ENCODE measurements around the gene LMNB1. TPM values are rescaled to one million over a fixed set of nuclear protein-coding genes. Genes with fewer than 3 reads are reported as not detected.
A peak's percentile ranks its signal among the peaks of the same experiment; 100 is the strongest.

LMNB1 gene
- total and polyA plus RNA-seq, 2 experiments from 2014 or later: 20.1 to 269 TPM

- peaks cover 11% of the 10 kb centered on the region; the same call in 1 of the 2 replicates for H3F3A ChIP-seq (replicated peaks; ENCODE audit: low read depth)
- H3K36me3 ChIP-seq (ENCODE audit: insufficient read depth): peaks cover 7% of the 10 kb centered on the region
- peaks cover 24% of the 10 kb centered on the region for H3K79me2 ChIP-seq (replicated peaks; ENCODE audit: insufficient read depth)
- peak overlapping the region; percentile 1; the same call in 1 of the 2 replicates for H3K4me2 ChIP-seq
- no peaks in the 10 kb centered on the region for H3K9me2 ChIP-seq (ENCODE audit: insufficient read depth)
- H3K4me1 ChIP-seq (ENCODE audit: insufficient read depth): peaks cover 54% of the 10 kb centered on the region
- Mint-ChIP-seq H3K36me3 (ENCODE audit: low read depth) (peaks cover 74% of the 10 kb centered on the region), H3K9me3 (no peaks in the 10 kb centered on the region), H3K27me3 (ENCODE audit: insufficient read depth, low read depth, poor library complexity) (peaks cover 26% of the 10 kb centered on the region), H3K4me3 (no peak overlapping the region), H3K4me1 (peaks cover 57% of the 10 kb centered on the region), H3K27ac (peak overlapping the region; percentile 88)
- DNase-seq (ENCODE audit: low spot score) (no peak), ATAC-seq (peak; percentile 17; the same call in 1 of the 3 replicates)
- H3K27me3 ChIP-seq (ENCODE audit: insufficient read depth): no peaks in the 10 kb centered on the region
- no peak overlapping the region for H2AFZ ChIP-seq
- peak overlapping the region; percentile 100 for H3K27ac ChIP-seq (ENCODE audit: low read depth)
- no peaks in the 10 kb centered on the region; the same call in 1 of the 2 replicates for H4K20me1 ChIP-seq (replicated peaks; ENCODE audit: insufficient read depth)
- peak; percentile 30 to 43 for TF ChIP-seq CTCF (conservative IDR thresholded peaks at IDR 0.05; ENCODE audit: low read depth in 2 of 2)
- TF ChIP-seq ZNF462 (CRISPR knock-in tag; IDR thresholded peaks at IDR 0.05): no peak
- TF ChIP-seq JUNB (IDR thresholded peaks at IDR 0.05; ENCODE audit: unreplicated experiment): no peak
- no peak overlapping the region for H3K4me3 ChIP-seq
These were observed 61.1 kb downstream of the LMNB1 start for GRCh38 chr5:126837906-126838539.

Measured in GM23338 (cell line).